H1 (cell line): ENCODE data around the gene CAMP. TPM values are rescaled to one million over a fixed set of nuclear protein-coding genes. Genes with fewer than 3 reads are reported as not detected.

Source experiments
- CTCF ChIA-PET: fragments of 300-600 bp; sonication (Branson Sonifier 250); formaldehyde crosslinking; loops from one replicate; lab custom pipeline; 2021; ENCODE audit not compliant: partially characterized antibody; lab: Charles Lee
- POLR2A ChIA-PET: fragments of 300-600 bp; sonication (Branson Sonifier 250); formaldehyde crosslinking; loops from one replicate; lab custom pipeline; 2021; ENCODE audit warnings: inconsistent platforms; ENCODE audit not compliant: partially characterized antibody; lab: Charles Lee
- DNase-seq, 2 experiments: peaks; one replicate each; pipeline versions ENCODE4 v3.0.0 to v3.0.0-alpha.2; 2010 to 2022; ENCODE audit warnings: low spot score in 2 of 2, low read depth in 1 of 2, mixed read lengths in 1 of 2
- FAIRE-seq: peaks from 2 replicates; lab custom pipeline; 2011; peaks lifted over from hg19 to GRCh38; lab: Jason Lieb, UNC
- H2AFZ ChIP-seq: 2 replicates; pipeline ENCODE4 v1.8.1; 2012; ENCODE audit warnings: low read length, inconsistent platforms
- H2AK5ac ChIP-seq: 2 replicates; pipeline ENCODE4 v1.6.1; 2013; ENCODE audit warnings: low read depth, low read length
- H2BK120ac ChIP-seq: replicated peaks from 2 replicates; pipeline ENCODE3; 2013; ENCODE audit warnings: low read depth, low read length, inconsistent platforms
- H2BK12ac ChIP-seq: 2 replicates; pipeline ENCODE4 v1.6.1; 2013; ENCODE audit warnings: low read depth, low read length
- H2BK15ac ChIP-seq: 2 replicates; pipeline ENCODE4 v1.6.1; 2013; ENCODE audit warnings: low read length
- H2BK20ac ChIP-seq: 2 replicates; pipeline ENCODE4 v1.6.1; 2013; ENCODE audit warnings: low read length
- H2BK5ac ChIP-seq: 2 replicates; pipeline ENCODE4 v1.6.1; 2013; ENCODE audit warnings: low read depth, low read length
- H3K14ac ChIP-seq: 2 replicates; pipeline ENCODE4 v1.6.1; 2013; ENCODE audit warnings: inconsistent platforms; ENCODE audit not compliant: insufficient read length
- H3K18ac ChIP-seq: 2 replicates; pipeline ENCODE4 v1.6.1; 2013; ENCODE audit warnings: low read length; ENCODE audit errors: extremely low read depth
- H3K23ac ChIP-seq: 2 replicates; pipeline ENCODE4 v1.6.1; 2013; ENCODE audit warnings: inconsistent platforms; ENCODE audit not compliant: insufficient read length
- H3K23me2 ChIP-seq: 2 replicates; pipeline ENCODE4 v1.6.1; 2013; ENCODE audit warnings: low read depth, low read length
- H3K27ac ChIP-seq: 2 replicates; pipeline ENCODE4 v1.6.1; 2011; ENCODE audit warnings: low read depth, low read length, inconsistent platforms
- H3K27me3 ChIP-seq, 4 experiments: replicated peaks in 1 of 4; 1 replicate in 1 of 4; 2 replicates in 3 of 4; pipeline versions ENCODE4 v1.6.1 to v1.8.1; 2011 to 2013; ENCODE audit warnings: low read length in 3 of 4, mild to moderate bottlenecking in 3 of 4, inconsistent platforms in 2 of 4, mixed read lengths in 2 of 4, moderate library complexity in 1 of 4; ENCODE audit not compliant: control insufficient read depth in 3 of 4, insufficient read depth in 3 of 4; ENCODE audit errors: extremely low read depth in 1 of 4
- H3K36me3 ChIP-seq, 4 experiments: 2 replicates each; pipeline versions ENCODE4 v1.6.1 to v1.8.1; 2011 to 2013; ENCODE audit warnings: mild to moderate bottlenecking in 4 of 4, low read length in 3 of 4, moderate library complexity in 2 of 4, control low read depth in 1 of 4, inconsistent platforms in 1 of 4; ENCODE audit not compliant: insufficient read depth in 4 of 4, control insufficient read depth in 2 of 4
- H3K4ac ChIP-seq: replicated peaks from 2 replicates; pipeline ENCODE3; 2013; ENCODE audit warnings: low read length, low read depth, mixed read lengths, inconsistent platforms; ENCODE audit not compliant: insufficient read length
- H3K4me1 ChIP-seq, 4 experiments: replicated peaks in 1 of 4; 1 replicate in 1 of 4; 2 replicates in 3 of 4; pipeline versions ENCODE4 v1.6.1 to v1.8.1; 2011 to 2013; ENCODE audit warnings: low read length in 3 of 4, inconsistent platforms in 2 of 4, mixed read lengths in 1 of 4; ENCODE audit not compliant: insufficient read depth in 4 of 4, control insufficient read depth in 3 of 4
- H3K4me2 ChIP-seq, 2 experiments: 2 replicates each; pipeline versions ENCODE4 v1.6.1 to v1.8.1; 2011 to 2013; ENCODE audit warnings: low read depth in 2 of 2, low read length in 2 of 2, control low read depth in 1 of 2, inconsistent platforms in 1 of 2, mild to moderate bottlenecking in 1 of 2; ENCODE audit not compliant: insufficient read depth in 1 of 2
- H3K4me3 ChIP-seq, 4 experiments: fragments of 200-600, 300-600 bp in 1 of 4; sonication (generic), shearing (Covaris generic), sonication (Bioruptor Twin) in 1 of 4; 2 replicates each; pipeline versions ENCODE4 v1.5.1 to v1.8.1; 2011 to 2016; ENCODE audit warnings: low read length in 4 of 4, low read depth in 3 of 4, control low read depth in 2 of 4, inconsistent platforms in 2 of 4, mild to moderate bottlenecking in 2 of 4, mixed read lengths in 1 of 4, moderate library complexity in 1 of 4; ENCODE audit not compliant: insufficient read depth in 2 of 4; ENCODE audit errors: extremely low read depth in 1 of 4
- H3K56ac ChIP-seq: replicated peaks from 2 replicates; pipeline ENCODE3; 2013; ENCODE audit warnings: low read depth, mild to moderate bottlenecking, mixed read lengths, low read length, inconsistent platforms; ENCODE audit not compliant: insufficient read length
- H3K79me1 ChIP-seq: 2 replicates; pipeline ENCODE4 v1.6.1; 2013; ENCODE audit warnings: low read depth, low read length, control low read depth
- H3K79me2 ChIP-seq, 2 experiments: 2 replicates each; pipeline versions ENCODE4 v1.6.1 to v1.8.1; 2012 to 2013; ENCODE audit warnings: low read length in 2 of 2, mild to moderate bottlenecking in 2 of 2, inconsistent platforms in 1 of 2; ENCODE audit not compliant: insufficient read depth in 2 of 2, control insufficient read depth in 1 of 2
- H3K9ac ChIP-seq, 4 experiments: replicated peaks in 1 of 4; 1 replicate in 1 of 4; 2 replicates in 3 of 4; pipeline versions ENCODE4 v1.6.1 to v1.8.1; 2011 to 2013; ENCODE audit warnings: low read depth in 3 of 4, low read length in 3 of 4, control low read depth in 2 of 4, mild to moderate bottlenecking in 2 of 4, moderate library complexity in 2 of 4, inconsistent platforms in 1 of 4; ENCODE audit errors: extremely low read depth in 1 of 4
- H3K9me3 ChIP-seq, 2 experiments: 2 replicates each; pipeline versions ENCODE4 v1.6.1 to v1.8.1; 2012 to 2013; ENCODE audit warnings: mild to moderate bottlenecking in 2 of 2, moderate library complexity in 2 of 2, control low read depth in 1 of 2, inconsistent platforms in 1 of 2, low read depth in 1 of 2, low read length in 1 of 2, mixed read lengths in 1 of 2; ENCODE audit not compliant: insufficient read depth in 2 of 2
- H4K20me1 ChIP-seq, 2 experiments: replicated peaks in 1 of 2; 2 replicates each; pipeline versions ENCODE3 to v1.8.1; 2011 to 2013; ENCODE audit warnings: inconsistent platforms in 2 of 2, low read length in 2 of 2, mild to moderate bottlenecking in 1 of 2; ENCODE audit not compliant: insufficient read depth in 2 of 2, control insufficient read depth in 1 of 2
- H4K5ac ChIP-seq: 2 replicates; pipeline ENCODE4 v1.6.1; 2013; ENCODE audit warnings: low read length, low read depth, mixed read lengths, inconsistent platforms; ENCODE audit not compliant: insufficient read length
- H4K8ac ChIP-seq: 2 replicates; pipeline ENCODE4 v1.8.0; 2013; ENCODE audit warnings: mild to moderate bottlenecking, moderate library complexity, low read length, inconsistent platforms; ENCODE audit not compliant: insufficient read depth; ENCODE audit errors: extremely low read depth
- H4K91ac ChIP-seq: replicated peaks from 2 replicates; pipeline ENCODE3; 2013; ENCODE audit warnings: low read length, mixed read lengths, inconsistent platforms; ENCODE audit not compliant: insufficient read length
- CBX8 ChIP-seq: fragments of 300-800, 300-1000 bp; sonication (generic); IDR thresholded peaks from 2 replicates; pipeline ENCODE4 v1.7.1; 2016; ENCODE audit warnings: low read depth, low read length, borderline replicate concordance
- CEBPB ChIP-seq: IDR thresholded peaks from 2 replicates; pipeline ENCODE4 v1.6.1; 2012; ENCODE audit warnings: low read depth, low read length
- CHD1 ChIP-seq: IDR thresholded peaks from 2 replicates; pipeline ENCODE4 v1.6.1; 2012; ENCODE audit warnings: low read depth, low read length, improper control_type of control experiment
- CREB1 ChIP-seq: IDR thresholded peaks from 2 replicates; pipeline ENCODE4 v1.6.1; 2012; ENCODE audit warnings: inconsistent platforms
- HDAC2 ChIP-seq, 2 experiments: fragments of 300-600 bp in 1 of 2; sonication (generic) in 1 of 2; IDR thresholded peaks; 2 replicates each; pipeline ENCODE4 v1.6.1; 2011 to 2012; ENCODE audit warnings: low read depth in 2 of 2, low read length in 2 of 2, mild to moderate bottlenecking in 2 of 2, moderate library complexity in 2 of 2, borderline replicate concordance in 1 of 2, inconsistent platforms in 1 of 2
- RAD21 ChIP-seq, 2 experiments: IDR thresholded peaks in 1 of 2; conservative IDR thresholded peaks in 1 of 2; 2 replicates each; pipeline ENCODE4 v1.6.1; 2011; ENCODE audit warnings: low read depth in 2 of 2, low read length in 2 of 2, improper control_type of control experiment in 1 of 2, inconsistent platforms in 1 of 2, mild to moderate bottlenecking in 1 of 2, moderate library complexity in 1 of 2
- RNF2 ChIP-seq: fragments of 200-900, 300-1000 bp; sonication (generic); IDR thresholded peaks from 2 replicates; pipeline ENCODE4 v1.7.1; 2016; ENCODE audit warnings: borderline replicate concordance, low read depth, mild to moderate bottlenecking, antibody characterized with exemption, low read length; ENCODE audit not compliant: poor library complexity, severe bottlenecking; ENCODE audit errors: missing control alignments
- SAP30 ChIP-seq: fragments of 300-600 bp; sonication (generic); IDR thresholded peaks from 2 replicates; pipeline ENCODE4 v1.7.1; 2012; ENCODE audit warnings: low read length, moderate library complexity, mild to moderate bottlenecking, inconsistent platforms; ENCODE audit not compliant: insufficient read depth, insufficient replicate concordance
- SIX5 ChIP-seq: IDR thresholded peaks from 2 replicates; pipeline ENCODE4 v1.6.1; 2011; ENCODE audit warnings: mild to moderate bottlenecking, low read depth, low read length
- ZNF274 ChIP-seq: IDR thresholded peaks from 2 replicates; pipeline ENCODE4 v1.7.0; 2012; ENCODE audit warnings: low read length, borderline replicate concordance; ENCODE audit errors: extremely low read depth
- WGBS, 2 experiments: shearing (Covaris generic) in 1 of 2; methylation state at CpG; one replicate each; pipeline versions ENCODE4 v1.1.6 to v1.1.7; 2013 to 2015; ENCODE audit warnings: low lambda C conversion rate in 2 of 2, mixed read lengths in 2 of 2, inconsistent platforms in 1 of 2, low coverage in 1 of 2, missing lambda C conversion rate in 1 of 2; ENCODE audit not compliant: insufficient replicate concordance in 2 of 2, insufficient coverage in 1 of 2, insufficient read length in 1 of 2; ENCODE audit errors: extremely low coverage in 1 of 2, missing lambda C conversion rate in 1 of 2; 5-methylcytosine and 5-hydroxymethylcytosine counted together
- polyA plus RNA-seq, 7 experiments: library from polyadenylated mRNA; depleted of rRNA in 3 of 7; stranded (reverse) in 5 of 7; unstranded in 2 of 7; fragments of >200 nt in 5 of 7; fragments of 200-250 nt in 2 of 7; gene quantifications; 1 replicate in 5 of 7; 2 replicates in 1 of 7; 4 replicates in 1 of 7; pipeline versions ENCODE4 v1.2.1 to v1.2.3, GENCODE V29; 2011 to 2013; ENCODE audit warnings: missing spikeins in 2 of 7, mixed read lengths in 2 of 7
- total RNA-seq: library from RNA; stranded (reverse); fragmentation: NEBNext Ultra II Directional; extraction: Animal tissue kit (Norgen Biotek cat#: 25700); gene quantifications from 2 replicates; pipeline ENCODE4 v1.2.1, GENCODE V29; 2021

CAMP gene
- total and polyA plus RNA-seq, 2 of the 8 experiments (the other 6 are each of a cell fraction or from before 2014, with no cell fraction given): not detected

- 100% methylated on average over 4 of the region's 4 CpGs; no CpG with 5 or more reads in 1 of the 2 experiments for WGBS, 2 experiments
- peaks cover 27 to 66% (median 53%) of the 10 kb centered on the region in 4 experiments for H3K36me3 ChIP-seq
- H3K4ac ChIP-seq: no peak overlapping the region
Measured at GRCh38 chr3:48185129-48185528, 38.2 kb upstream of the CAMP start.

More at GRCh38 chr3:48185129-48185528, 38.2 kb upstream of the CAMP start:
- no peak overlapping the region for H4K8ac ChIP-seq
- H4K5ac ChIP-seq: no peak overlapping the region
- no peak overlapping the region for H2BK12ac ChIP-seq
- POLR2A ChIA-PET: interaction anchor here (0.5 to 0.8 kb wide), 3 partner anchors 19 to 312 kb away, joined by 3 to 5 read pairs (median 3); partner anchors contain the start of gene ATRIP
- H3K23me2 ChIP-seq: peaks cover 6% of the 10 kb centered on the region; the same call in 1 of the 2 replicates
- no peak overlapping the region for H3K9ac ChIP-seq
- H4K91ac ChIP-seq: no peak overlapping the region
- no peak overlapping the region for H2AFZ ChIP-seq
- no peak overlapping the region for H2BK15ac ChIP-seq
- H3K27me3 ChIP-seq: no peaks in the 10 kb centered on the region
- CTCF ChIA-PET: interaction anchor here (0.7 to 1.2 kb wide), 2 partner anchors 12 to 247 kb away, joined by 3 read pairs; no protein-coding TSS in a partner anchor
- H2BK5ac ChIP-seq: no peak overlapping the region
- no peak overlapping the region for H3K23ac ChIP-seq
- H3K56ac ChIP-seq: no peak overlapping the region
- H4K20me1 ChIP-seq: peaks cover 6 to 12% of the 10 kb centered on the region in 2 experiments
- H2BK120ac ChIP-seq: no peak overlapping the region
- no peak for FAIRE-seq
- H3K79me1 ChIP-seq: 0 out of 2 replicates have a peak, but pooled peaks cover 4% of the 10 kb centered on the region
- peaks cover 0 to 10% (median 4%) of the 10 kb centered on the region in 4 experiments; a peak in 5 of 7 replicates for H3K4me1 ChIP-seq
- no peak overlapping the region for H3K14ac ChIP-seq
- H2BK20ac ChIP-seq: no peak overlapping the region
- no peak overlapping the region for H3K4me2 ChIP-seq
- TF ChIP-seq RAD21 (IDR thresholded peaks at IDR 0.05 in 1 of 2, conservative IDR thresholded peaks at IDR 0.05 in 1 of 2; ENCODE audit: low read depth in 2 of 2, low read length in 2 of 2): no peak
- TF ChIP-seq SIX5: no peak
- TF ChIP-seq CREB1: no peak
- TF ChIP-seq RNF2: no peak
- no peak for TF ChIP-seq CEBPB
- no peak for TF ChIP-seq CBX8
- no peak for TF ChIP-seq CHD1
- no peak for TF ChIP-seq ZNF274
- TF ChIP-seq HDAC2 (IDR thresholded peaks at IDR 0.05; ENCODE audit: borderline replicate concordance in 1 of 2, low read depth in 2 of 2, low read length in 2 of 2): no peak
- TF ChIP-seq SAP30: no peak
- H3K27ac ChIP-seq: no peak overlapping the region
- no peak overlapping the region for H3K4me3 ChIP-seq
- no peak for DNase-seq
- H3K79me2 ChIP-seq: peaks cover 12 to 70% of the 10 kb centered on the region in 2 experiments
- H3K18ac ChIP-seq: no peak overlapping the region
- peaks cover 0 to 2% of the 10 kb centered on the region in 2 experiments; a peak in 1 of 4 replicates for H3K9me3 ChIP-seq
- H2AK5ac ChIP-seq: no peak overlapping the region
